ENCODE measurements around the gene ZMYM4. TPM values are rescaled to one million over a fixed set of nuclear protein-coding genes. Genes with fewer than 3 reads are reported as not detected.

ZMYM4 gene
- total and polyA plus RNA-seq, 12 donors, result 14.7 to 59.2 (median 38.7) TPM

DNA sequence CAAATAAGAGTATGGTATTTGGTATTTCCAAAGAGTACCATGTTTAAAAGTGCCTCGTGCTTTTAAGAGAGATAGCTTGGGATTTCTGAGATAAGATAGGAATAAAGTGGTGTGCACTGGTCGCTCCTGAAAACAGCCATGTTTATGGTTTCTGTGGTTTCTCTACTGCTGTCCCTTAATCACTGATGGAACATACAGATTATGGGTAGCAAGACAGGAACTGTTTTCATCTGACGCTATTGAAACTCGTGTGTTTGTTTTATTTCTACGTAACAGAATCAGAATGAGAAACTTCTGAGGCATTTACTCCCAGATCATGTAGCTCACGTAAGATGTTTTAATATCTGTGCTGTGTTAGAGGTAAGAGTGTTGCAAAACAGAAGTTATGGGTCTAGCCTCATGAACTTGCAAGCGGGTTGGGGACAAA lies 162.7 kb downstream of the ZMYM4 start:
- Histone ChIP-seq H3K36me3 (replicated peaks in 1 of 2) (peaks cover 0 to 27% of the 10 kb centered on the region in 2 donors), H3K27me3 (no peaks in the 10 kb centered on the region), H3K9me3 (replicated peaks in 1 of 3) (no peaks in the 10 kb centered on the region), H3K27ac (no peak overlapping the region), H3K4me1 (replicated peaks in 1 of 2) (no peaks in the 10 kb centered on the region), H3K4me3 (no peak overlapping the region)
- WGBS, 4 donors, result 82 to 88% (median 86%) methylated on average over 7 of the region's 7 CpGs
- no peak for DNase-seq
- intact Hi-C loops (cut with DNase I), result no loop called here
- no peak for TF ChIP-seq POLR2A (IDR thresholded peaks at IDR 0.05)
- TF ChIP-seq, protein P1, sequence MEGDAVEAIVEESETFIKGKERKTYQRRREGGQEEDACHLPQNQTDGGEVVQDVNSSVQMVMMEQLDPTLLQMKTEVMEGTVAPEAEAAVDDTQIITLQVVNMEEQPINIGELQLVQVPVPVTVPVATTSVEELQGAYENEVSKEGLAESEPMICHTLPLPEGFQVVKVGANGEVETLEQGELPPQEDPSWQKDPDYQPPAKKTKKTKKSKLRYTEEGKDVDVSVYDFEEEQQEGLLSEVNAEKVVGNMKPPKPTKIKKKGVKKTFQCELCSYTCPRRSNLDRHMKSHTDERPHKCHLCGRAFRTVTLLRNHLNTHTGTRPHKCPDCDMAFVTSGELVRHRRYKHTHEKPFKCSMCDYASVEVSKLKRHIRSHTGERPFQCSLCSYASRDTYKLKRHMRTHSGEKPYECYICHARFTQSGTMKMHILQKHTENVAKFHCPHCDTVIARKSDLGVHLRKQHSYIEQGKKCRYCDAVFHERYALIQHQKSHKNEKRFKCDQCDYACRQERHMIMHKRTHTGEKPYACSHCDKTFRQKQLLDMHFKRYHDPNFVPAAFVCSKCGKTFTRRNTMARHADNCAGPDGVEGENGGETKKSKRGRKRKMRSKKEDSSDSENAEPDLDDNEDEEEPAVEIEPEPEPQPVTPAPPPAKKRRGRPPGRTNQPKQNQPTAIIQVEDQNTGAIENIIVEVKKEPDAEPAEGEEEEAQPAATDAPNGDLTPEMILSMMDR (IDR thresholded peaks at IDR 0.05), result no peak

DNA sequence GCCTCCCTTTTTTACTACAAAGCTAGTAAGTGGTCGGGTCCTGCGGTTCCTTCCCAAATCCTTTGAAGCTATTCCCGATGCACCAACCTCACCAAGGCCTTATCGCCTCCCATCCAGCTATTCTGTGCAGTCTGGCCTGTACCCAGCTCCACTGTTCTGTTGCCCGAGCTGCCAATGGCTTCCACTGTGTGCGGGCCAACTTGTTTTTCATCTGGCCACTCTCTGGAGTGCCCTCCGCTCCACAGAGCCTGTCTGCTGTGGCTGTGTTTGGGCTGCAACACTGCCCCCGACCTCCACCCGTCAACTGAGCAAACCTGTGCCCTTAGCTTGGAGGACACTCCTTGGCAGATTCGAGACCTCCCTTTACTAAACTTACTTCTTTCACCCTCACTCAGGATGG lies 163.7 kb downstream of the ZMYM4 start:
- intact Hi-C loops (cut with DNase I), result no loop called here
- Histone ChIP-seq H3K36me3 (replicated peaks in 1 of 2) (peaks cover 0 to 36% of the 10 kb centered on the region in 2 donors), H3K9me3 (replicated peaks in 1 of 3) (no peaks in the 10 kb centered on the region), H3K4me1 (replicated peaks in 1 of 2) (no peaks in the 10 kb centered on the region), H3K4me3 (no peak overlapping the region), H3K27me3 (no peaks in the 10 kb centered on the region), H3K27ac (no peak overlapping the region)
- TF ChIP-seq, protein P1 (IDR thresholded peaks at IDR 0.05), result no peak
- TF ChIP-seq POLR2A (IDR thresholded peaks at IDR 0.05), result no peak
- DNase-seq, result no peak
- 94 to 97% (median 96%) methylated on average over 10 of the region's 10 CpGs for WGBS, 4 donors

DNA sequence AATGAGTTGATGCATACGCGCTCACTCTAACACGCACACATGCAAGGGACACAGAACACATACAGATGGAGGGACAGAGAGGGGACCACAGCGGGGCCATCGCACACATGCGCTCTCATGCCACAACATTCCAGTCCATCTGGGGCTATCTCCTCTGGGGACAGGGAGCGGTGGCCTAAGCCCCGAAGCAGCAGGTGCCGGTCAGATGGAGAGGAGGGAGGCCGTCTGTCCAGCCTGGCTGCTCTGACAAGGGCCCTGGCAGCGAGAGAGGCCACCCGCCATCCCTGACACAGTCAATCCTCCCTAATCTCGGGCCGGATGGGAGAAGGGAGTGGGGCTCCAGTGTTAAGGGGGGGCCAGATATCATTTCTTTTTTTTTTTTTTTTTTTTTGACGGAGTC lies 165.2 kb downstream of the ZMYM4 start:
- Histone ChIP-seq H3K4me3 (no peak overlapping the region), H3K27me3 (no peaks in the 10 kb centered on the region), H3K9me3 (replicated peaks in 1 of 3) (no peaks in the 10 kb centered on the region), H3K4me1 (replicated peaks in 1 of 2) (no peaks in the 10 kb centered on the region), H3K36me3 (replicated peaks in 1 of 2) (peaks cover 0 to 39% of the 10 kb centered on the region in 2 donors), H3K27ac (no peak overlapping the region)
- intact Hi-C loops (cut with DNase I), result no loop called here
- 91 to 94% (median 93%) methylated on average over 14 to 15 of the region's 15 CpGs for WGBS, 4 donors
- no peak for TF ChIP-seq POLR2A (IDR thresholded peaks at IDR 0.05)
- TF ChIP-seq, protein P1 (IDR thresholded peaks at IDR 0.05), result no peak
- DNase-seq, result no peak

DNA sequence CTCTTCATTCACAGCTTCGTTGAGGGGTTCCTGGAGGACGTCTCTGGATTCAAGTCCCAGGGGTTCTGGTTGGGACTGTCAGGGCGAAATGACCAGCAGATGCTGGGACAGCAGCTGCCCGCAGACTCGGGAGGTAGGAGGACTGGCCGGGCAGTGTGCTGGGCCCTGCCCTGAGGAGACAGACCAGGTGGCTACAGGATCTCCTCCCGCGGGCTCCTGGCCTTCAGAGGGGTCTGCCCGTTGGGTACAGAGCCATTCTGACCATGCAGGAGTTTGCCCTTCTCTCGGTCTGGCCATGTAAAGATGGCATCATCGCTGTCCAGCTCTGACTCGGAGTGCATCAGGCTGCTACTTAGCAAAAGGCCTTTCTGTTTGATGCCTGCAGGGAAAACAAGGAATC lies 166.2 kb downstream of the ZMYM4 start:
- no peak for DNase-seq
- WGBS, 4 donors, result 86 to 94% (median 88%) methylated on average over 6 to 12 of the region's 12 CpGs
- intact Hi-C loops (cut with DNase I), result no loop called here
- Histone ChIP-seq H3K36me3 (replicated peaks in 1 of 2) (peaks cover 0 to 47% of the 10 kb centered on the region in 2 donors), H3K4me3 (no peak overlapping the region), H3K27ac (no peak overlapping the region), H3K4me1 (replicated peaks in 1 of 2) (no peaks in the 10 kb centered on the region), H3K27me3 (no peaks in the 10 kb centered on the region), H3K9me3 (replicated peaks in 1 of 3) (no peaks in the 10 kb centered on the region)
- TF ChIP-seq POLR2A (IDR thresholded peaks at IDR 0.05), result no peak
- TF ChIP-seq, protein P1 (IDR thresholded peaks at IDR 0.05), result no peak

Measured in adrenal gland (tissue), 12 donors.